Mesenchymal stem cell (in vitro differentiated cells and primary cell): Measurements from ENCODE around the gene PPP1R2.
"Not testable (repeated sequence)": the region's sequence is repeated elsewhere in the genome, so short reads cannot be mapped to it uniquely, and the experiment has no call there.

Experiments used
- DNase-seq: peaks from one replicate; pipeline ENCODE4 v3.0.0-alpha.2; 2013
- H2AFZ ChIP-seq: one replicate; pipeline ENCODE4 v1.6.1; 2013; ENCODE audit warnings: low read depth, mild to moderate bottlenecking, control low read depth, inconsistent platforms, low read length, moderate library complexity
- H2AK5ac ChIP-seq: 2 replicates; pipeline ENCODE4 v1.6.1; 2013; ENCODE audit warnings: low read length, moderate library complexity, mild to moderate bottlenecking, inconsistent platforms; ENCODE audit not compliant: severe bottlenecking
- H2BK120ac ChIP-seq: one replicate; pipeline ENCODE4 v1.6.1; 2013; ENCODE audit warnings: low read depth, mild to moderate bottlenecking, inconsistent platforms, low read length, moderate library complexity
- H2BK12ac ChIP-seq, 2 experiments: one replicate each; pipeline ENCODE4 v1.6.1; 2013; ENCODE audit warnings: inconsistent platforms in 2 of 2, low read length in 2 of 2, mild to moderate bottlenecking in 2 of 2, moderate library complexity in 2 of 2, control low read depth in 1 of 2
- H2BK15ac ChIP-seq: one replicate; pipeline ENCODE4 v1.6.1; 2013; ENCODE audit warnings: mild to moderate bottlenecking, low read depth, inconsistent platforms; ENCODE audit not compliant: poor library complexity, severe bottlenecking
- H2BK5ac ChIP-seq: 2 replicates; pipeline ENCODE4 v1.6.1; 2013; ENCODE audit warnings: low read depth, mild to moderate bottlenecking, low read length, control low read depth, inconsistent platforms; ENCODE audit not compliant: poor library complexity, severe bottlenecking
- H3K14ac ChIP-seq, 2 experiments: one replicate each; pipeline ENCODE4 v1.6.1; 2013; ENCODE audit warnings: inconsistent platforms in 2 of 2, low read length in 2 of 2, control low read depth in 1 of 2, mild to moderate bottlenecking in 1 of 2, moderate library complexity in 1 of 2
- H3K18ac ChIP-seq, 2 experiments: one replicate each; pipeline ENCODE4 v1.6.1; 2013; ENCODE audit warnings: inconsistent platforms in 2 of 2, low read length in 2 of 2, control low read depth in 1 of 2, low read depth in 1 of 2, mild to moderate bottlenecking in 1 of 2
- H3K23ac ChIP-seq, 2 experiments: one replicate each; pipeline ENCODE4 v1.6.1; 2013; ENCODE audit warnings: inconsistent platforms in 2 of 2, low read length in 2 of 2, mild to moderate bottlenecking in 2 of 2, moderate library complexity in 2 of 2, control low read depth in 1 of 2
- H3K27ac ChIP-seq: 2 replicates; pipeline ENCODE4 v1.5.1; 2013; ENCODE audit warnings: mild to moderate bottlenecking, moderate library complexity, low read length, control low read depth, inconsistent platforms; ENCODE audit not compliant: poor library complexity, severe bottlenecking
- H3K27me3 ChIP-seq, 2 experiments: 2 replicates each; pipeline versions ENCODE4 v1.6.1 to v1.7.0; 2013; ENCODE audit warnings: low read length in 2 of 2, mild to moderate bottlenecking in 2 of 2, moderate library complexity in 2 of 2, control low read depth in 1 of 2, inconsistent platforms in 1 of 2; ENCODE audit not compliant: control insufficient read depth in 1 of 2, insufficient read depth in 1 of 2
- H3K36me3 ChIP-seq, 2 experiments: 2 replicates each; pipeline versions ENCODE4 v1.6.1 to v1.7.0; 2013; ENCODE audit warnings: low read length in 2 of 2, control low read depth in 1 of 2, inconsistent platforms in 1 of 2, low read depth in 1 of 2, mild to moderate bottlenecking in 1 of 2; ENCODE audit not compliant: insufficient read depth in 2 of 2, control insufficient read depth in 1 of 2
- H3K4ac ChIP-seq, 2 experiments: one replicate each; pipeline ENCODE4 v1.6.1; 2013; ENCODE audit warnings: inconsistent platforms in 2 of 2, low read length in 2 of 2, mild to moderate bottlenecking in 2 of 2, moderate library complexity in 2 of 2, control low read depth in 1 of 2, low read depth in 1 of 2
- H3K4me1 ChIP-seq: 2 replicates; pipeline ENCODE4 v1.6.1; 2013; ENCODE audit warnings: low read depth, low read length, control low read depth; ENCODE audit not compliant: control insufficient read depth, insufficient read depth
- H3K4me2 ChIP-seq: 2 replicates; pipeline ENCODE4 v1.6.1; 2013; ENCODE audit warnings: low read length, mild to moderate bottlenecking, inconsistent platforms; ENCODE audit not compliant: poor library complexity, severe bottlenecking
- H3K4me3 ChIP-seq, 2 experiments: 2 replicates each; pipeline versions ENCODE4 v1.5.1 to v1.7.0; 2013; ENCODE audit warnings: low read length in 2 of 2, mild to moderate bottlenecking in 2 of 2, control low read depth in 1 of 2, low read depth in 1 of 2; ENCODE audit not compliant: insufficient read depth in 1 of 2
- H3K79me1 ChIP-seq: replicated peaks from 2 replicates; pipeline ENCODE4 v1.6.1; 2013; ENCODE audit warnings: mild to moderate bottlenecking, control low read depth, low read length, inconsistent platforms; ENCODE audit not compliant: poor library complexity, severe bottlenecking
- H3K9ac ChIP-seq: 2 replicates; pipeline ENCODE4 v1.7.0; 2013; ENCODE audit warnings: mild to moderate bottlenecking, low read length, moderate library complexity
- H3K9me3 ChIP-seq: 2 replicates; pipeline ENCODE4 v1.7.0; 2013; ENCODE audit warnings: mild to moderate bottlenecking, low read length; ENCODE audit not compliant: control insufficient read depth
- H4K8ac ChIP-seq: one replicate; pipeline ENCODE4 v1.6.1; 2013; ENCODE audit warnings: inconsistent platforms, mild to moderate bottlenecking, low read length, moderate library complexity
- H4K91ac ChIP-seq: one replicate; pipeline ENCODE4 v1.6.1; 2013; ENCODE audit warnings: mild to moderate bottlenecking, low read length, inconsistent platforms
- WGBS: methylation state at CpG from one replicate; pipeline ENCODE4 v1.1.7; 2013; ENCODE audit warnings: mixed read lengths; 5-methylcytosine and 5-hydroxymethylcytosine counted together

The PPP1R2 gene

GRCh38 chr3:195508185-195508584 is 34.9 kb downstream of the PPP1R2 start:
- H3K14ac ChIP-seq, result no peak overlapping the region
- H3K27ac ChIP-seq, result no peak overlapping the region
- no peak overlapping the region for H3K4me3 ChIP-seq
- H2BK5ac ChIP-seq, result no peak overlapping the region
- no peak overlapping the region for H2BK120ac ChIP-seq
- H3K9ac ChIP-seq, result no peak overlapping the region
- no peak overlapping the region for H2BK12ac ChIP-seq
- H3K9me3 ChIP-seq, result no peaks in the 10 kb centered on the region
- no peaks in the 10 kb centered on the region for H3K27me3 ChIP-seq
- H4K91ac ChIP-seq, result no peak overlapping the region
- no peak overlapping the region for H3K4ac ChIP-seq
- no peak overlapping the region for H2AK5ac ChIP-seq
- no peak overlapping the region for H3K4me2 ChIP-seq
- no peak overlapping the region for H3K23ac ChIP-seq
- no peak overlapping the region for H3K18ac ChIP-seq
- no peak overlapping the region for H2AFZ ChIP-seq
- H3K79me1 ChIP-seq, result peaks cover 4% of the 10 kb centered on the region
- no peak overlapping the region for H2BK15ac ChIP-seq
- H3K4me1 ChIP-seq, result no peaks in the 10 kb centered on the region
- H4K8ac ChIP-seq, result no peak overlapping the region
- peaks cover 0 to 15% of the 10 kb centered on the region in 2 experiments for H3K36me3 ChIP-seq
- no CpG with 5 or more reads among the region's 1 CpG for WGBS
- peak; percentile 0 for DNase-seq

GRCh38 chr3:195475614-195476013 is 67.5 kb downstream of the PPP1R2 start:
- Histone ChIP-seq H3K36me3 (no peaks in the 10 kb centered on the region), H2BK15ac (no peak overlapping the region), H2AK5ac (no peak overlapping the region), H2BK12ac (no peak overlapping the region), H3K9ac (no peak overlapping the region), H3K4me1 (no peaks in the 10 kb centered on the region), H2BK5ac (no peak overlapping the region), H3K4ac (no peak overlapping the region), H3K4me3 (no peak overlapping the region), H3K27me3 (peaks cover 4 to 14% of the 10 kb centered on the region in 2 experiments), H3K18ac (no peak overlapping the region), H3K79me1 (no peaks in the 10 kb centered on the region), H3K4me2 (no peak overlapping the region), H2BK120ac (no peak overlapping the region), H3K23ac (no peak overlapping the region), H4K91ac (no peak overlapping the region), H4K8ac (no peak overlapping the region), H2AFZ (no peak overlapping the region), H3K14ac (no peak overlapping the region), H3K9me3 (no peaks in the 10 kb centered on the region), H3K27ac (no peak overlapping the region)
- no peak for DNase-seq
- 100% methylated on average over 1 of the region's 3 CpGs for WGBS

GRCh38 chr3:195475116-195475515 is 68.0 kb downstream of the PPP1R2 start:
- H3K4me2 ChIP-seq, H3K9me3 ChIP-seq, H3K27ac ChIP-seq, H3K23ac ChIP-seq, DNase-seq, H3K36me3 ChIP-seq, H3K18ac ChIP-seq, H2AFZ ChIP-seq, H3K4me1 ChIP-seq, H2BK120ac ChIP-seq, H2BK5ac ChIP-seq, H3K9ac ChIP-seq, H2AK5ac ChIP-seq, H4K91ac ChIP-seq, H4K8ac ChIP-seq, H2BK12ac ChIP-seq, H3K4me3 ChIP-seq, H3K14ac ChIP-seq, H2BK15ac ChIP-seq, H3K4ac ChIP-seq, H3K79me1 ChIP-seq: not testable (repeated sequence)
- WGBS, result 85% methylated on average over 8 of the region's 8 CpGs
- peaks cover 4 to 14% of the 10 kb centered on the region in 2 experiments for H3K27me3 ChIP-seq

GRCh38 chr3:195468841-195469240 is 74.3 kb downstream of the PPP1R2 start:
- no peaks in the 10 kb centered on the region for H3K79me1 ChIP-seq
- H2BK15ac ChIP-seq, result no peak overlapping the region
- H3K4me1 ChIP-seq, result peaks cover 4% of the 10 kb centered on the region
- H3K14ac ChIP-seq, result no peak overlapping the region
- no peak overlapping the region for H3K4ac ChIP-seq
- H2AK5ac ChIP-seq, result no peak overlapping the region
- H3K4me3 ChIP-seq, result no peak overlapping the region
- no peak overlapping the region for H3K4me2 ChIP-seq
- no peak overlapping the region for H3K23ac ChIP-seq
- H2BK120ac ChIP-seq, result no peak overlapping the region
- WGBS, result 97% methylated on average over 4 of the region's 4 CpGs
- H3K36me3 ChIP-seq, result no peaks in the 10 kb centered on the region
- no peak overlapping the region for H3K18ac ChIP-seq
- H4K91ac ChIP-seq, result no peak overlapping the region
- H4K8ac ChIP-seq, result no peak overlapping the region
- peaks cover 0 to 7% of the 10 kb centered on the region in 2 experiments for H3K27me3 ChIP-seq
- DNase-seq, result no peak
- no peak overlapping the region for H2AFZ ChIP-seq
- H2BK5ac ChIP-seq, result no peak overlapping the region
- H3K9ac ChIP-seq, result no peak overlapping the region
- H2BK12ac ChIP-seq, result no peak overlapping the region
- H3K27ac ChIP-seq, result no peak overlapping the region
- no peaks in the 10 kb centered on the region for H3K9me3 ChIP-seq
